IMR-90 (cell line): ENCODE results near the gene BCCIP. TPM values are rescaled to one million over a fixed set of nuclear protein-coding genes. Genes with fewer than 3 reads are reported as not detected.

ENCODE experiments used
- ATAC-seq: fragments of 200-7000 bp; cut with Tn5 transposase; 2 replicates; pipeline ENCODE4 v1.9.1; 2020; ENCODE audit warnings: low read depth, mild to moderate bottlenecking, moderate library complexity
- BruUV-seq: library from RNA; stranded (reverse); fragments of 400-500 nt; replicated peaks from 2 replicates; lab custom pipeline; 2021; lab: Mats Ljungman, UMichigan
- CTCF ChIA-PET: fragments of 300-600 bp; formaldehyde crosslinking; extraction: SDS; loops from one replicate; lab custom pipeline; 2021; ENCODE audit warnings: antibody characterized with exemption; lab: Yijun Ruan, JAX
- POLR2A ChIA-PET: fragments of 300-600 bp; sonication (Branson Sonifier 250); formaldehyde crosslinking; loops from one replicate; lab custom pipeline; 2022; ENCODE audit warnings: antibody characterized with exemption; ENCODE audit not compliant: unreplicated experiment; lab: Charles Lee
- DNase-seq: peaks from one replicate; pipeline ENCODE4 v3.0.0; 2013
- H2AFZ ChIP-seq: replicated peaks from 2 replicates; pipeline ENCODE3; 2013; ENCODE audit warnings: low read length, mild to moderate bottlenecking; ENCODE audit not compliant: poor library complexity
- H2AK5ac ChIP-seq: 2 replicates; pipeline ENCODE4 v1.6.1; 2013; ENCODE audit warnings: low read depth, low read length, inconsistent platforms
- H2AK9ac ChIP-seq: replicated peaks from 2 replicates; pipeline ENCODE3; 2013; ENCODE audit warnings: mild to moderate bottlenecking, low read depth, low read length, moderate library complexity; ENCODE audit not compliant: poor library complexity
- H2BK120ac ChIP-seq: 2 replicates; pipeline ENCODE4 v1.6.1; 2013; ENCODE audit warnings: low read depth, low read length, inconsistent platforms
- H2BK15ac ChIP-seq: 3 replicates; pipeline ENCODE4 v1.6.1; 2013; ENCODE audit warnings: low read depth, low read length, inconsistent platforms
- H2BK20ac ChIP-seq: 2 replicates; pipeline ENCODE4 v1.6.1; 2013; ENCODE audit warnings: low read depth, mild to moderate bottlenecking, inconsistent platforms, low read length, moderate library complexity
- H2BK5ac ChIP-seq: 2 replicates; pipeline ENCODE4 v1.6.1; 2013; ENCODE audit warnings: mild to moderate bottlenecking, low read depth, low read length, inconsistent platforms; ENCODE audit not compliant: poor library complexity, severe bottlenecking
- H3K14ac ChIP-seq: replicated peaks from 2 replicates; pipeline ENCODE4 v1.6.1; 2013; ENCODE audit warnings: low read depth, low read length, inconsistent platforms
- H3K18ac ChIP-seq: 2 replicates; pipeline ENCODE4 v1.6.1; 2013; ENCODE audit warnings: low read depth, low read length, control low read depth
- H3K23ac ChIP-seq: 2 replicates; pipeline ENCODE4 v1.6.1; 2013; ENCODE audit warnings: low read depth, low read length, inconsistent platforms
- H3K27ac ChIP-seq: 2 replicates; pipeline ENCODE4 v1.5.1; 2013; ENCODE audit warnings: mild to moderate bottlenecking, control low read depth, low read length; ENCODE audit not compliant: insufficient read depth
- H3K27me3 ChIP-seq: 2 replicates; pipeline ENCODE4 v1.6.1; 2013; ENCODE audit warnings: low read length; ENCODE audit not compliant: control insufficient read depth, insufficient read depth
- H3K36me3 ChIP-seq: 2 replicates; pipeline ENCODE4 v1.6.1; 2013; ENCODE audit warnings: low read length, mixed read lengths; ENCODE audit not compliant: control insufficient read depth, insufficient read depth
- H3K4ac ChIP-seq: 2 replicates; pipeline ENCODE4 v1.6.1; 2013; ENCODE audit warnings: low read depth, low read length, inconsistent platforms
- H3K4me1 ChIP-seq: 2 replicates; pipeline ENCODE4 v1.6.1; 2013; ENCODE audit warnings: low read length, mixed read lengths; ENCODE audit not compliant: control insufficient read depth, insufficient read depth
- H3K4me2 ChIP-seq: 2 replicates; pipeline ENCODE4 v1.6.1; 2013; ENCODE audit warnings: low read depth, mild to moderate bottlenecking, control low read depth, low read length, moderate library complexity
- H3K4me3 ChIP-seq: 2 replicates; pipeline ENCODE4 v1.5.1; 2013; ENCODE audit warnings: low read depth, mild to moderate bottlenecking, control low read depth, low read length, moderate library complexity; ENCODE audit not compliant: insufficient read depth
- H3K56ac ChIP-seq: 2 replicates; pipeline ENCODE4 v1.6.1; 2013; ENCODE audit warnings: low read length, inconsistent platforms; ENCODE audit not compliant: insufficient read depth; ENCODE audit errors: extremely low read depth
- H3K79me1 ChIP-seq, 2 experiments: 2 replicates each; pipeline ENCODE4 v1.6.1; 2013; ENCODE audit warnings: low read length in 2 of 2, inconsistent platforms in 1 of 2, low read depth in 1 of 2
- H3K9ac ChIP-seq: 2 replicates; pipeline ENCODE4 v1.6.1; 2013; ENCODE audit warnings: low read depth, low read length, control low read depth
- H3K9me1 ChIP-seq: 2 replicates; pipeline ENCODE4 v1.6.1; 2013; ENCODE audit warnings: low read length, inconsistent platforms; ENCODE audit not compliant: insufficient read depth
- H3K9me3 ChIP-seq: 2 replicates; pipeline ENCODE4 v1.6.1; 2013; ENCODE audit warnings: low read length; ENCODE audit not compliant: control insufficient read depth, insufficient read depth
- H4K20me1 ChIP-seq: 2 replicates; pipeline ENCODE4 v1.6.1; 2013; ENCODE audit warnings: low read length, inconsistent platforms; ENCODE audit not compliant: insufficient read depth
- H4K5ac ChIP-seq: 2 replicates; pipeline ENCODE4 v1.6.1; 2013; ENCODE audit warnings: mild to moderate bottlenecking, low read depth, low read length, control low read depth
- H4K8ac ChIP-seq, 2 experiments: 2 replicates each; pipeline ENCODE4 v1.6.1; 2013; ENCODE audit warnings: low read depth in 2 of 2, low read length in 2 of 2, control low read depth in 1 of 2, inconsistent platforms in 1 of 2
- H4K91ac ChIP-seq: 2 replicates; pipeline ENCODE4 v1.6.1; 2013; ENCODE audit warnings: low read depth, low read length, inconsistent platforms; ENCODE audit not compliant: insufficient read depth
- BHLHE40 ChIP-seq: fragments of 150-350 bp; IDR thresholded peaks from 2 replicates; pipeline ENCODE4 v1.6.1; 2016; ENCODE audit warnings: mild to moderate bottlenecking, low read depth, low read length
- CEBPB ChIP-seq: IDR thresholded peaks from 2 replicates; pipeline ENCODE4 v1.6.1; 2012; ENCODE audit warnings: low read depth, low read length, improper control_type of control experiment
- CHD1 ChIP-seq: IDR thresholded peaks from 2 replicates; pipeline ENCODE4 v1.6.1; 2012; ENCODE audit warnings: low read depth, low read length, improper control_type of control experiment
- CTCF ChIP-seq: conservative IDR thresholded peaks from 2 replicates; pipeline ENCODE4 v1.5.1; 2012; ENCODE audit warnings: mild to moderate bottlenecking, low read depth, low read length, improper control_type of control experiment
- ELK1 ChIP-seq: fragments of 150-350 bp; IDR thresholded peaks from 2 replicates; pipeline ENCODE4 v1.6.1; 2016; ENCODE audit warnings: low read depth, mild to moderate bottlenecking, low read length, moderate library complexity, borderline replicate concordance
- FOS ChIP-seq: fragments of 150-350 bp; IDR thresholded peaks from 2 replicates; pipeline ENCODE4 v1.6.1; 2016; ENCODE audit warnings: low read depth, low read length
- MAZ ChIP-seq: IDR thresholded peaks from 2 replicates; pipeline ENCODE4 v1.6.1; 2012; ENCODE audit warnings: low read depth, mild to moderate bottlenecking, low read length, improper control_type of control experiment, moderate library complexity, borderline replicate concordance
- POLR2A ChIP-seq: IDR thresholded peaks from 2 replicates; pipeline ENCODE4 v1.6.1; 2012; ENCODE audit warnings: mild to moderate bottlenecking, low read depth, low read length
- RCOR1 ChIP-seq: IDR thresholded peaks from 2 replicates; pipeline ENCODE4 v1.6.1; 2012; ENCODE audit warnings: mild to moderate bottlenecking, low read length, improper control_type of control experiment; ENCODE audit not compliant: insufficient replicate concordance
- RFX5 ChIP-seq: IDR thresholded peaks from 2 replicates; pipeline ENCODE4 v1.8.0; 2012; ENCODE audit warnings: low read depth, mild to moderate bottlenecking, low read length, moderate library complexity
- SMC3 ChIP-seq: fragments of 150-350 bp; IDR thresholded peaks from 2 replicates; pipeline ENCODE4 v1.6.1; 2016; ENCODE audit warnings: low read depth, mild to moderate bottlenecking, antibody characterized with exemption, low read length, moderate library complexity
- USF2 ChIP-seq: fragments of 150-350 bp; IDR thresholded peaks from 2 replicates; pipeline ENCODE4 v1.6.1; 2017; ENCODE audit warnings: mild to moderate bottlenecking, antibody characterized with exemption, low read length, low read depth
- WGBS, 2 experiments: methylation state at CpG; one replicate each; pipeline versions ENCODE4 v1.1.5 to v1.1.7; 2013; ENCODE audit warnings: missing lambda C conversion rate in 2 of 2; ENCODE audit not compliant: insufficient read length in 1 of 2; ENCODE audit errors: extremely low coverage in 2 of 2; 5-methylcytosine and 5-hydroxymethylcytosine counted together
- dilution Hi-C: fragments of 300-500 bp; cut with HindIII; formaldehyde crosslinking; loops from one replicate; pipeline ENCODE4 v1.14.3; 2018; ENCODE audit warnings: low sequenced_read_pairs; ENCODE audit not compliant: unreplicated experiment
- in situ Hi-C: fragments of 300-500 bp; cut with MboI; formaldehyde crosslinking; loops from 3 replicates; pipeline ENCODE4 v1.14.3; 2019; ENCODE audit warnings: low sequenced_read_pairs, inconsistent platforms, mixed read lengths
- intact Hi-C: fragments of 100-400 bp; cut with micrococcal nuclease; formaldehyde crosslinking; loops from 2 replicates; pipeline ENCODE4 v1.10.0; 2022
- polyA plus RNA-seq, 3 experiments: library from polyadenylated mRNA; depleted of rRNA; stranded (reverse); fragments of >200 nt; gene quantifications; 2 replicates each; pipeline ENCODE4 v1.2.3, GENCODE V29; 2012; ENCODE audit warnings: low replicate concordance in 1 of 3
- total RNA-seq: library from RNA; depleted of rRNA; stranded (reverse); fragments of >200 nt; gene quantifications from 2 replicates; pipeline ENCODE4 v1.2.3, GENCODE V29; 2012

The BCCIP gene
- total and polyA plus RNA-seq, 2 of the 4 experiments (the other 2 are of a cell fraction), result 31.9 to 49.2 TPM

- no peak overlapping the region for H4K8ac ChIP-seq
- 94% methylated on average over 3 of the region's 7 CpGs; no CpG with 5 or more reads in 1 of the 2 experiments for WGBS, 2 experiments
- H2AK5ac ChIP-seq, result no peak overlapping the region
- no peak overlapping the region for H3K18ac ChIP-seq
- H4K91ac ChIP-seq, result no peak overlapping the region
- no peak overlapping the region for H3K56ac ChIP-seq
- peaks cover 0 to 6% of the 10 kb centered on the region in 2 experiments; a peak in 2 of 4 replicates for H3K79me1 ChIP-seq
- H3K9ac ChIP-seq, result no peak overlapping the region
- POLR2A ChIA-PET, result no interaction called here
- no TSS peak for BruUV-seq
- no peak overlapping the region for H2AK9ac ChIP-seq
- no peak overlapping the region for H3K27ac ChIP-seq
- ATAC-seq, result no peak
- dilution Hi-C loops, result no loop called here
- no peak overlapping the region for H3K4me2 ChIP-seq
- H3K4ac ChIP-seq, result no peak overlapping the region
- peaks cover 4% of the 10 kb centered on the region; the same call in 1 of the 2 replicates for H3K4me1 ChIP-seq
- no peaks in the 10 kb centered on the region for H3K27me3 ChIP-seq
- no peak overlapping the region for H3K4me3 ChIP-seq
- intact Hi-C loops, result loop anchor here (5.0 kb wide), 3 partner anchors 116 to 881 kb away; no protein-coding TSS in a partner anchor
- peak overlapping the region; percentile 49 for H2AFZ ChIP-seq
- in situ Hi-C loops, result no loop called here
- no peak for TF ChIP-seq USF2
- no peak for TF ChIP-seq RFX5
- TF ChIP-seq BHLHE40, result no peak
- TF ChIP-seq MAZ, result no peak
- no peak for TF ChIP-seq FOS
- TF ChIP-seq ELK1, result no peak
- no peak for TF ChIP-seq CHD1
- TF ChIP-seq RCOR1, result no peak
- no peak for TF ChIP-seq CTCF
- TF ChIP-seq POLR2A, result no peak
- no peak for TF ChIP-seq CEBPB
- TF ChIP-seq SMC3, result no peak
- CTCF ChIA-PET, result interaction anchor here (0.7 to 1.1 kb wide), 2 partner anchors 9 to 67 kb away, joined by 3 to 4 read pairs; no protein-coding TSS in a partner anchor
- no peak overlapping the region for H3K14ac ChIP-seq
- H2BK15ac ChIP-seq, result no peak overlapping the region
- no peak overlapping the region for H2BK5ac ChIP-seq
- H4K20me1 ChIP-seq, result peaks cover 7% of the 10 kb centered on the region; the same call in 1 of the 2 replicates
- peaks cover 15% of the 10 kb centered on the region for H3K36me3 ChIP-seq
- DNase-seq, result no peak
- H2BK120ac ChIP-seq, result no peak overlapping the region
- H2BK20ac ChIP-seq, result no peak overlapping the region
- H3K9me3 ChIP-seq, result no peaks in the 10 kb centered on the region
- H3K9me1 ChIP-seq, result peaks cover 2% of the 10 kb centered on the region; the same call in 1 of the 2 replicates
- no peak overlapping the region for H4K5ac ChIP-seq
- H3K23ac ChIP-seq, result no peak overlapping the region
Measured at GRCh38 chr10:125866421-125867029, 43.2 kb downstream of the BCCIP start.
